Measurements from ENCODE around the gene CAPN10. TPM values are rescaled to one million over a fixed set of nuclear protein-coding genes. Genes with fewer than 3 reads are reported as not detected.
"Not testable (repeated sequence)": the region's sequence is repeated elsewhere in the genome, so short reads cannot be mapped to it uniquely, and the experiment has no call there.

Gene CAPN10
- polyA plus RNA-seq, 1 donor, result 34.9 TPM

GRCh38 chr2:240563231-240563630 is 23.3 kb upstream of the CAPN10 start:
- not testable (repeated sequence) for H3K36me3 ChIP-seq (ENCODE audit: control insufficient read depth, insufficient read depth, low read length); H3K27me3 ChIP-seq (ENCODE audit: control insufficient read depth, insufficient read depth, low read length); H3K9me3 ChIP-seq (ENCODE audit: control insufficient read depth, low read depth, low read length); DNase-seq; H3K27ac ChIP-seq (ENCODE audit: low read length); H3K4me3 ChIP-seq (ENCODE audit: low read length)
- H3K4me1 ChIP-seq (ENCODE audit: control insufficient read depth, insufficient read depth, low read length), result peaks cover 50% of the 10 kb centered on the region
- 96% methylated on average over 5 of the region's 17 CpGs for WGBS (ENCODE audit: insufficient coverage, low lambda C conversion rate)

- Histone ChIP-seq H3K36me3 (ENCODE audit: control insufficient read depth, insufficient read depth, low read length) (peaks cover 2% of the 10 kb centered on the region), H3K9me3 (ENCODE audit: control insufficient read depth, low read depth, low read length) (no peaks in the 10 kb centered on the region), H3K4me3 (ENCODE audit: low read length) (no peak overlapping the region), H3K27me3 (ENCODE audit: control insufficient read depth, insufficient read depth, low read length) (no peaks in the 10 kb centered on the region), H3K27ac (ENCODE audit: low read length) (no peak overlapping the region), H3K4me1 (ENCODE audit: control insufficient read depth, insufficient read depth, low read length) (peaks cover 46% of the 10 kb centered on the region)
- DNase-seq, result no peak
- 88% methylated on average over 2 of the region's 12 CpGs for WGBS (ENCODE audit: insufficient coverage, low lambda C conversion rate)
Measured at GRCh38 chr2:240563951-240564560, 22.5 kb upstream of the CAPN10 start.

- Histone ChIP-seq H3K27me3 (ENCODE audit: control insufficient read depth, insufficient read depth, low read length) (no peaks in the 10 kb centered on the region), H3K36me3 (ENCODE audit: control insufficient read depth, insufficient read depth, low read length) (no peaks in the 10 kb centered on the region), H3K27ac (ENCODE audit: low read length) (peak overlapping the region; percentile 96), H3K4me3 (ENCODE audit: low read length) (no peak overlapping the region), H3K4me1 (ENCODE audit: control insufficient read depth, insufficient read depth, low read length) (peaks cover 46% of the 10 kb centered on the region), H3K9me3 (ENCODE audit: control insufficient read depth, low read depth, low read length) (no peaks in the 10 kb centered on the region)
- 67% methylated on average over 1 of the region's 10 CpGs for WGBS (ENCODE audit: insufficient coverage, low lambda C conversion rate)
- peak in 1 of 2 donors; percentile 23 for DNase-seq
Measured at GRCh38 chr2:240564561-240565332, 21.8 kb upstream of the CAPN10 start.

GRCh38 chr2:240565333-240566202 is 21.0 kb upstream of the CAPN10 start:
- no CpG with 5 or more reads among the region's 26 CpGs for WGBS (ENCODE audit: insufficient coverage, low lambda C conversion rate)
- Histone ChIP-seq H3K4me3 (ENCODE audit: low read length) (peak overlapping the region; percentile 22), H3K27ac (ENCODE audit: low read length) (peak overlapping the region; percentile 96), H3K27me3 (ENCODE audit: control insufficient read depth, insufficient read depth, low read length) (no peaks in the 10 kb centered on the region), H3K36me3 (ENCODE audit: control insufficient read depth, insufficient read depth, low read length) (no peaks in the 10 kb centered on the region), H3K4me1 (ENCODE audit: control insufficient read depth, insufficient read depth, low read length) (peaks cover 53% of the 10 kb centered on the region), H3K9me3 (ENCODE audit: control insufficient read depth, low read depth, low read length) (no peaks in the 10 kb centered on the region)
- DNase-seq, result peak; percentile 94 to 97

- peak overlapping the region; percentile 60 for H3K4me3 ChIP-seq (ENCODE audit: low read length)
- peak overlapping the region; percentile 96 for H3K27ac ChIP-seq (ENCODE audit: low read length)
- peak; percentile 96 for DNase-seq
- no peaks in the 10 kb centered on the region for H3K36me3 ChIP-seq (ENCODE audit: control insufficient read depth, insufficient read depth, low read length)
- no peaks in the 10 kb centered on the region for H3K27me3 ChIP-seq (ENCODE audit: control insufficient read depth, insufficient read depth, low read length)
- WGBS (ENCODE audit: insufficient coverage, low lambda C conversion rate), result no CpG with 5 or more reads among the region's 53 CpGs
- no peaks in the 10 kb centered on the region for H3K9me3 ChIP-seq (ENCODE audit: control insufficient read depth, low read depth, low read length)
- H3K4me1 ChIP-seq (ENCODE audit: control insufficient read depth, insufficient read depth, low read length), result peaks cover 52% of the 10 kb centered on the region
Measured at GRCh38 chr2:240566203-240567136, 20.1 kb upstream of the CAPN10 start.

GRCh38 chr2:240567137-240567871 is 19.2 kb upstream of the CAPN10 start:
- peak overlapping the region; percentile 60 for H3K4me3 ChIP-seq (ENCODE audit: low read length)
- H3K27me3 ChIP-seq (ENCODE audit: control insufficient read depth, insufficient read depth, low read length), result no peaks in the 10 kb centered on the region
- peak overlapping the region; percentile 91 for H3K27ac ChIP-seq (ENCODE audit: low read length)
- peaks cover under 1% of the 10 kb centered on the region for H3K36me3 ChIP-seq (ENCODE audit: control insufficient read depth, insufficient read depth, low read length)
- DNase-seq, result peak in 1 of 2 donors; percentile 18
- peaks cover 47% of the 10 kb centered on the region for H3K4me1 ChIP-seq (ENCODE audit: control insufficient read depth, insufficient read depth, low read length)
- no peaks in the 10 kb centered on the region for H3K9me3 ChIP-seq (ENCODE audit: control insufficient read depth, low read depth, low read length)
- no CpG with 5 or more reads among the region's 26 CpGs for WGBS (ENCODE audit: insufficient coverage, low lambda C conversion rate)

- peaks cover 47% of the 10 kb centered on the region for H3K4me1 ChIP-seq (ENCODE audit: control insufficient read depth, insufficient read depth, low read length)
- whole genome bisulfite sequencing (ENCODE audit: insufficient coverage, low lambda C conversion rate), result no CpG with 5 or more reads among the region's 106 CpGs
- H3K27me3 ChIP-seq (ENCODE audit: control insufficient read depth, insufficient read depth, low read length), result no peaks in the 10 kb centered on the region
- peak within 1 kb of the TSS; percentile 91 for H3K27ac ChIP-seq (ENCODE audit: low read length)
- no peaks in the 10 kb centered on the region for H3K9me3 ChIP-seq (ENCODE audit: control insufficient read depth, low read depth, low read length)
- DNase-seq, result peak in 1 of 2 donors; percentile 80
- peak within 1 kb of the TSS; percentile 60 for H3K4me3 ChIP-seq (ENCODE audit: low read length)
- H3K36me3 ChIP-seq (ENCODE audit: control insufficient read depth, insufficient read depth, low read length), result peaks cover 6% of the 10 kb centered on the region
Measured at GRCh38 chr2:240567872-240568677, 18.5 kb upstream of the CAPN10 start, which contains the start of gene RNPEPL1. TSS of gene RNPEPL1 (plus strand) at chr2:240568484. CDS start at chr2:240568587, 103 bp downstream.

GRCh38 chr2:240568678-240569522 is 17.6 kb upstream of the CAPN10 start:
- Histone ChIP-seq H3K4me3 (ENCODE audit: low read length) (peak overlapping the region; percentile 54), H3K27ac (ENCODE audit: low read length) (peak overlapping the region; percentile 27), H3K27me3 (ENCODE audit: control insufficient read depth, insufficient read depth, low read length) (no peaks in the 10 kb centered on the region), H3K9me3 (ENCODE audit: control insufficient read depth, low read depth, low read length) (no peaks in the 10 kb centered on the region), H3K36me3 (ENCODE audit: control insufficient read depth, insufficient read depth, low read length) (peaks cover 13% of the 10 kb centered on the region), H3K4me1 (ENCODE audit: control insufficient read depth, insufficient read depth, low read length) (peaks cover 47% of the 10 kb centered on the region)
- no CpG with 5 or more reads among the region's 93 CpGs for whole genome bisulfite sequencing (ENCODE audit: insufficient coverage, low lambda C conversion rate)
- peak; percentile 62 to 83 for DNase-seq

Measured in large intestine (tissue), 3 donors.